Adipocyte (in vitro differentiated cells): ENCODE data around the gene GMDS.

ENCODE experiments used
- DNase-seq: peaks from one replicate; pipeline ENCODE4 v3.0.0-alpha.2; 2015; ENCODE audit warnings: low read depth
- H3K27me3 ChIP-seq: replicated peaks from 2 replicates; pipeline ENCODE4 v1.7.0; 2013; ENCODE audit warnings: mild to moderate bottlenecking, low read length, moderate library complexity; ENCODE audit not compliant: control insufficient read depth, insufficient read depth
- H3K36me3 ChIP-seq: 2 replicates; pipeline ENCODE4 v1.7.0; 2013; ENCODE audit warnings: low read length, mild to moderate bottlenecking, moderate library complexity; ENCODE audit not compliant: control insufficient read depth, insufficient read depth, severe bottlenecking
- H3K4me1 ChIP-seq: 2 replicates; pipeline ENCODE4 v1.7.0; 2013; ENCODE audit warnings: mild to moderate bottlenecking, low read length, moderate library complexity; ENCODE audit not compliant: control insufficient read depth, insufficient read depth
- H3K4me3 ChIP-seq: 2 replicates; pipeline ENCODE4 v1.7.0; 2013; ENCODE audit warnings: mild to moderate bottlenecking, low read length, moderate library complexity
- H3K9ac ChIP-seq: 2 replicates; pipeline ENCODE4 v1.7.0; 2013; ENCODE audit warnings: mild to moderate bottlenecking, low read length, moderate library complexity
- H3K9me3 ChIP-seq: 2 replicates; pipeline ENCODE4 v1.7.0; 2013; ENCODE audit warnings: mild to moderate bottlenecking, low read length, moderate library complexity; ENCODE audit not compliant: control insufficient read depth

GMDS gene

DNA sequence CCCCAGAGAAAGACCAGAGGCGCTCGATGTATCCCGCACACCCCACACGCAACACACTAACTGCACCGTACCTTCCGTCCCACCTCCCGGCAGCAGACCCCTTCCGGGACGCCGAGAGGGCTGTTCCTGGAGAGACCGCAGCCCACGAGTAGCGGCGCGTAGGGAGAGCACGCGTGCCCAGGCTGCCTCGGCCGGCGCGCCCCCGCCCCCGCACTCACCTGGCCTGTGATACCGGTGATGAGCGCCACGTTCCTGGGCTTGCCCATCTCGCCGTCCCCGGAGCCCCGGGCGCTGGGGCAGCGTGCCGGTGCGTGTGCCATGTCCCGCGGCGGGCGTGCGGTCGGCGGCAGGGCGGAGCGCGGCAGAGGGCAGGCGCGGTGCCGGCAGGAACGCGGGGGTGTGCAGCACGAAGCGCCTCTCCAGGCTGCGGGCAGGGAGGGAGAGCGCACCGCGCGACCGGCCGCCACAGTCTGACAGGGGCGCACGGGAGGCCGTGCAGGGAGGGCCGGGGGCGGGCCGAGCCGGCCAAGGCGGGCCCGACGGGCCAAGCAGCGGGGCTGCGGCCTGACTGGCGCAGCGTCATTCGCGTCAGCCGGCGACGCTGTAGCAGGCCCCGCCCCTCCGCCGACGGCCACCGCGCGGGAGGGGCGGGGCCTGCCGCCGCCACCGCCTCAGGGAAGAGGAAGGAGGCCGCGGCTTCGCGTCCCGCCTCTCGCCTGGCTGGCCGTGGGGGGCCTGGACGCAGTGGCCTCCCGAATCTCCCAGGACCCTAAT, at the start of gene GMDS:
Gene GMDS (minus strand): TSS at position 503 of the 774 bp plus-strand sequence.
- Histone ChIP-seq H3K36me3 (peaks cover 1% of the 10 kb centered on the region), H3K4me1 (peaks cover 14% of the 10 kb centered on the region), H3K9ac (peak within 1 kb of the TSS; percentile 91), H3K27me3 (no peaks in the 10 kb centered on the region), H3K9me3 (no peaks in the 10 kb centered on the region), H3K4me3 (peak within 1 kb of the TSS; percentile 88)
- DNase-seq, result peak; percentile 96

DNA sequence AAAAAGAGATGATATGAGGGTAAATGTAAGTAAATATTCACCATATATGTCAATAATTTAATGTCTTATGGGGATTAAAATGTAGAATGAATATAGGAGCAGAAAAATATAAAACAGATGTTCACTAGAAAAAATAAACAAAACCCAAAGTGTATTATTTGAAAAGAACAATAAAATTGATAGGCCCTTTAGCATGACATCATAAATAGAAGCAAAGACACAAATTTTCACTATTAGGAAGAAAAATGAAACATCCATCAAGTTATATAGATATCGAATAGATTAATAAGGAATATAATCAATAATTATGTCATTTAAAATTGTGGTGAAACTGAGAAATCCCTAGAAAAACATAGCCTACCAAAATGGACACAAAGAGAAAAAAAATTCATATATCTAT, 40.1 kb upstream of the GMDS start:
- Histone ChIP-seq H3K4me1 (no peaks in the 10 kb centered on the region), H3K36me3 (no peaks in the 10 kb centered on the region), H3K9me3 (peaks cover under 1% of the 10 kb centered on the region), H3K27me3 (no peaks in the 10 kb centered on the region), H3K9ac (no peak overlapping the region), H3K4me3 (no peak overlapping the region)
- DNase-seq, result no peak

DNA sequence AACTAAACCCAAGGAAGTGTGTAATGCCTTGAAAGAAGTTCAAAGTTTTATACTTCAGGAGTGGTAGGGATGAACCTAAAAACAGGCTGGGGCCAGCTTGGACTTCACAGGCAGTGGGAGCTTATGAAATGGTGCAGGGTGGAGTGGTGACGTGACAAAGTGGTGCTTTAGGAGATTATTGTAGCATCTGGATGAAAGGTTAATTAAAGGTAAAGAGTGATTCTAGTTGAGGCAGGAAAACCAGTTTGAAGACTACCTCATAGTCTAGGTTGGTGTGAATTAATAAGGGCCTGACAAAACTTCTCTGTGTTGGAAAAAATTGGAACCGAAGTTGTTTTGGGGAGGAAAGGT, 30.5 kb upstream of the GMDS start:
- no peak overlapping the region for H3K4me3 ChIP-seq
- peaks cover 11% of the 10 kb centered on the region for H3K9me3 ChIP-seq
- H3K9ac ChIP-seq, result no peak overlapping the region
- peaks cover 21% of the 10 kb centered on the region for H3K36me3 ChIP-seq
- no peak for DNase-seq
- no peaks in the 10 kb centered on the region for H3K27me3 ChIP-seq
- H3K4me1 ChIP-seq, result peaks cover 13% of the 10 kb centered on the region

DNA sequence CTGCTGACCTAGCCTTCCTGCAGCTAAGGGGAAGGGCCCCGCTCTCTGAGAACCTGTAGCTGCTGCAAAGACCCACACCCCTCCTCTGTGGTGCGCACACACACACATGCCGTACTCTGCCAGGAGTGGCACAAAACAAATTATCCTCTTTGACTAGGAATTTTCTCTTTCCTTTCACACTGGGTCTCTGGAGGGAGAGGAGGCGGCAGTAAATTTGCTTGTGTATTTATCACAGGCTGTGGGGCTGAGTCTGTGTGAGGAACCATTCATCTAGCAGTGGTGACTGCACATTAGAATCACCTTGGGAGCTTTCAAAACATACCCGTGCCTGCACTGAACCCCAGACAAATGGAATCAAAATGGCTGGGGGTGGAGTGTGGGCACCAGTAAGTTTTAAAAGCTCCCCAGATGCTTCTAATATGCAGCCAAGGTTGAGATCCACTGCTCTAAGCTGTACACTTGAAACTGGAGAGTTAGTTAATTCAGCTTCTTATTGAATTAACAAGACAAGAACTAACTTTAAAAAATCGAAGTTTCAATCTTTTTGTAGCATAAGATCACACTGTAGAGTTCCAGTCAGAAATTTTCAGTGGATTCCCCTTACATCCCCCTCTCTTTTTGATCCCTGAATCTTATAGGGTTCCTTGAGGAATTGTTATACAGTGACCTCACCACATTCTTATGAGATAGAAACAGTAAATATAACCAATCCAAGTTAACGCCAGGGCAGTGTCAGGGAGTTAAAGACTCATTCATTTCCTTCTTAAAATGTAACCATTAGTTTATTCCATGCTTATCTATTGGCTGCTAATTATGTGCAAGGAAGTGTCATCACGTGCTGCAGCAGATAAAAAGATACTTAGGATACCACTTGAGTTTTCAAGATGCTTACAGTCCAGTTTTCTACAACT, 29.8 kb upstream of the GMDS start:
- Histone ChIP-seq H3K4me3 (no peak overlapping the region), H3K36me3 (peaks cover 21% of the 10 kb centered on the region), H3K9ac (no peak overlapping the region), H3K4me1 (peaks cover 13% of the 10 kb centered on the region), H3K27me3 (no peaks in the 10 kb centered on the region), H3K9me3 (peaks cover 8% of the 10 kb centered on the region)
- DNase-seq, result peak; percentile 45

DNA sequence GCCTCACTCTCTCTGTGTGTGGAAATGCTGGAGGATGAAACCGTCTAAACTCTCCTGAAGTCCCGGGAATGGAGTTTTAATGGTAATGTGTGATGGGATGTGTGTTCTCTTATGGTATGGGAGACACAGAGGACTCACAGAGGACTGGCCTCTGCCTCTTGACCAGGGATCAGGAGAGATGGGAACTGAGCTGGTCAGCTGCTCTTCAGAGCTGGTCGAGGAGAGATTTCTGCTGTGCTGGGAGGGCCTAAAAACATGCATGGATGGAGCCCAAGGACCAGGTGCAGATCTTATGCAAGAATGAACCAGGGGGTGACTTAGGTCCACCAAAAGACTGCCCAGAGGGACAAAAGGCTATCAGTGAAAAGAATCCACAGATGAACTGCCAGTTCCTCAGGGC, 27.3 kb upstream of the GMDS start:
- Histone ChIP-seq H3K36me3 (peaks cover 18% of the 10 kb centered on the region), H3K4me1 (peaks cover 13% of the 10 kb centered on the region), H3K9ac (no peak overlapping the region), H3K9me3 (no peaks in the 10 kb centered on the region), H3K27me3 (no peaks in the 10 kb centered on the region), H3K4me3 (no peak overlapping the region)
- no peak for DNase-seq

DNA sequence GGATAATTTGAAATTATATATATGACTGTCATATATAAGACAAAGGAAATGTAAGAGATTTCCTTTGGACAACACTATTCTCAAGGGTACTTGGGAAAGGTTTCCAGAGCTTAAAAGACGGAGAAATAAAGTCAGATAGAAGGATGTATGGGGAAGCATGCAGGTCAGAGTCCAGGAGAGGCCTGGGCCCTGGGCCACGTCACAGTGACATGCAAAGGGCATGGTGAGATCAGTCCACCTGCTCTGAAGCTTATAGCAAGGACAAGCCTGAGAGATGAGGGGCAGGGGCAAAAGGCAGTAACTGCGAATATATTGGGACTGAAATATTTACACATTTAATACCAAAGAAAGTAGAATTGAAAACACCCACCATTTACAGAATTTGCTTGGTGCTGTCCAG, 24.6 kb upstream of the GMDS start:
- Histone ChIP-seq H3K27me3 (no peaks in the 10 kb centered on the region), H3K4me3 (no peak overlapping the region), H3K4me1 (peaks cover 5% of the 10 kb centered on the region), H3K9me3 (no peaks in the 10 kb centered on the region), H3K9ac (no peak overlapping the region), H3K36me3 (peaks cover 18% of the 10 kb centered on the region)
- DNase-seq, result no peak

DNA sequence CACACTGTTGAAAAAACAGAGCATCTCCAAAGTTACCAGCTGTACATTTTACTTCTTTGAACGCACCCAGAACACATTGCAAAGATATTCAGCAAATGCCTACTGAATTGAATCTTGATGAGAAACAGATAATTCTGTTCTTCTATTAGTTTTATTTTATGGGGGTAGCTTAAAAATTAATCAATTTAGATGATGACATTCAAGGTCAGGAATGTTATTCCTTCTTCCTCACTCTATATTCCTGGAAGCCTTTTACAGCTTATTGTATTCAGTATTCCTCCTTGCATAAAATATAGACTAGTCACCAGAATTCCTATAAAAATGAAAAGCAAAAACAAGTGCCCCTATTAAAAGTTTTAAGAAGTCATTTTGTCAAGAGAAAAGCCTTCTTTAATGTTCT, 21.4 kb upstream of the GMDS start:
- H3K27me3 ChIP-seq, result no peaks in the 10 kb centered on the region
- H3K36me3 ChIP-seq, result peaks cover 7% of the 10 kb centered on the region
- H3K4me3 ChIP-seq, result no peak overlapping the region
- DNase-seq, result no peak
- no peaks in the 10 kb centered on the region for H3K9me3 ChIP-seq
- no peaks in the 10 kb centered on the region for H3K4me1 ChIP-seq
- no peak overlapping the region for H3K9ac ChIP-seq

DNA sequence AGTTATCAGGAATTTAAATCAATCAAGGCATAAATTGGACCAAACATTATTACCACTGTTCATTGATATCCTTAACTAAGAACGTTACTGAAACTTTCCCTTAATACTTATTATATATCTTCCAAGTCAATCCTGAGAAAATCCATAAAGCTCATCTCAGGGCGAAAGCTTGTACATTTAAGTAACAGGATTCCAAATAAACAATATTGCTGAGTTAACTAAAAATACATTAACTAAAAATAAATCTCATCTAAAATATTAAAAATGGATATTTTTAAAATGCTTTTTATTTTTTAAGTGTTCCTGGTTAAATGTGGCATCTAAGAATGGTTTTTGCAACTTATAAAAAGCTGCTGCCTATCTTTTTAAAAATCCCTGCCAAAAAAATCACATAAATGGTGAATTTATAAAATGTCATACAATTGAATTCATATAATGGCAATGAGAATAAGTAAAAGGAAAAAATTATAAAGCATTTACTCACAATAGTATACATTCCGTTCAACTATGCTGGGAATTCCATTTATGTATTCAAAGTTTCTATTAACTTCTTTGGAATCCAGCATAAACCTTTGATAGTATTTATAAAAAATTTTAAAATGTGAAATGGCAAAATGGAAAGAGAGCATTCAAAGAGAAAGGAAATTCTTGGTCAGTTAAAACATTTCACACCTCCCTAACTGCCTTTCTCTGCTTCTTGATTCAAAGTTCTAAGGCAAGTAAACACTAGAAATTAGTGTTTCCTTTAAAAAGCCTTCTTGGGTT, 20.8 kb upstream of the GMDS start:
- peaks cover 7% of the 10 kb centered on the region for H3K36me3 ChIP-seq
- no peak overlapping the region for H3K4me3 ChIP-seq
- H3K9me3 ChIP-seq, result no peaks in the 10 kb centered on the region
- DNase-seq, result peak; percentile 26
- H3K4me1 ChIP-seq, result no peaks in the 10 kb centered on the region
- no peaks in the 10 kb centered on the region for H3K27me3 ChIP-seq
- no peak overlapping the region for H3K9ac ChIP-seq

DNA sequence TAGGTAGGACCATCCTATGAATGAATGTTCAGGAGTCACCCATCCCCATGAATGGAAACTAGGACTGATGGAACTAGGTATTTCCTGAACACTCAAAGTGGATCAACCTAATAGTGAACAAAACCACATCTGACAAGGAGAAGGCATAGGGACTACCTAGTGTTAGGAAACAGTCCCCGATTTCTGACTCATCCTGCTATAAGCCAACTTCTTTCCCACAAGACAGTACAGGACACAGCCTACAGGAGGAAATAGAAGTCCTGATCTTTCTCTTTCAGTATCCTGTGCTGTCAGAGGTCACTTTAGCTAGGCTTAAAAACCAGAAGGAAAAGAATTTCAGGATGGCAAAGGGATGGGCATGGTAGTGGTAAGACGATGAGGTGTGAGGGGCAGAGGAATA, 19.5 kb upstream of the GMDS start:
- H3K4me1 ChIP-seq, result no peaks in the 10 kb centered on the region
- peaks cover 7% of the 10 kb centered on the region for H3K36me3 ChIP-seq
- peak; percentile 5 for DNase-seq
- H3K4me3 ChIP-seq, result no peak overlapping the region
- no peaks in the 10 kb centered on the region for H3K9me3 ChIP-seq
- H3K9ac ChIP-seq, result no peak overlapping the region
- no peaks in the 10 kb centered on the region for H3K27me3 ChIP-seq

DNA sequence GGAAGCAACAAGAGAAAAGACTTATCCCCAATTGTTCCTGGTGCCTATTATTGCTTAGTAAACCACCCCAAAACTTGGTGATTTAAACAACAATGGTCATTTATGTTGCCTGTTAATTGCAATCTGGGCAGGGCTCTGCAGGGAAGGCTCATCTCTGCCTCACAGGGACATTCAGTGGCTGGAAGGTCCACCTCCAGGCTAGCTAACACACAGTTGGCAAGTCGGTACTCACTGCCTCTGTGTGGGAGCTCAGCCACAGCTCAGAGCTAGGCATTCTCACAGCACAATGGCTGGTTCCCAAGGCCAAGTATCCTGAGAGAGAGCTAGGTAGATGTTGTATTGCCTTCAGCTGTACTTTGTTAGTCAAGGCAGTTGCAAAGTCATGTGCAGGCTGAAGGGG, 18.5 kb upstream of the GMDS start:
- DNase-seq, result no peak
- H3K9me3 ChIP-seq, result no peaks in the 10 kb centered on the region
- H3K4me3 ChIP-seq, result no peak overlapping the region
- H3K4me1 ChIP-seq, result no peaks in the 10 kb centered on the region
- no peak overlapping the region for H3K9ac ChIP-seq
- H3K36me3 ChIP-seq, result peaks cover 7% of the 10 kb centered on the region
- H3K27me3 ChIP-seq, result no peaks in the 10 kb centered on the region

DNA sequence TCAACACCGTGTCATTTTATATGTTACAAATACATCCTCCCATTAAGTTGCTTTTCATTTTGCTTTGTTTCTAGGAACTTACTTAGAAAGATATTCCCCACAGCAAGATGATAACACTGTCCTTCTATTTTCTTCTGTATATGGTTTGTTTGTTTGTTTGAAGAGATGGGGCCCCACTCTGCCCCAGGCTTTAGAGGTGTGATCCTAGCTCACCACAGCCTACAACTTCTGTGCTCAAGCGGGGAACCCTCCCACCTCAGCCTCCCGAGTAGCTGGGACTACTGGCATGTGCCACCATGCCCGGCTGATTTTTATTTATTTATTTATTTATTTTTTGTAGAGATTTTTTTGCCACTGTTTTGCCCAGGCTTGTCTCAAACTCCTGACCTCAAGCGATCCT, 14.2 kb upstream of the GMDS start:
- Histone ChIP-seq H3K4me3 (no peak overlapping the region), H3K4me1 (no peaks in the 10 kb centered on the region), H3K9ac (no peak overlapping the region), H3K36me3 (peaks cover 7% of the 10 kb centered on the region), H3K9me3 (peaks cover 3% of the 10 kb centered on the region), H3K27me3 (no peaks in the 10 kb centered on the region)
- no peak for DNase-seq
